ENCODE measurements around the gene YBX2.

YBX2 gene

GRCh38 chr17:7292729-7293128, 1.7 kb downstream of the YBX2 start:
- TF ChIP-seq CTCF (IDR thresholded peaks at IDR 0.05; ENCODE audit: borderline replicate concordance, insufficient read depth, low read depth, low read length): no peak
- no peak overlapping the region for H3K4me3 ChIP-seq (ENCODE audit: low read depth, low read length)

DNA sequence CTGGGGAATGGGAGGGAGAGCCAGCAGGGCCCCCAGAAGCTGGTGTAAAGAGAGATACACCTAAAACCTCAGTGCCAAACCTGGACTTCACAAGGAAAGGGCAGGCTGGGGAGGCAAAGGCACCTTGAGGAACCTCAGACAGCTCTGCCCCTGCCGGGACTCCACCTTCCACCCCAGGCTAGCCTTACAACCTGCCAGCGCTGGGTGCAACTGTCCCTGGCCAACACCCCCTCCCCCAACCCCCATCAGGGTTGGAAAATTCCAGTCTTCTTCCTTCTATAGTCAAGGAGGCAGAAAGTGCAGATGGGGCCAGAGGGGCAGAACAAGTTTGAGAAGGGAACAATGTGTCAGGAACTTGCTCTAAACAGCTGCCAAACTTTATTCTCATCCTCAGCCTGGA, 2.2 kb downstream of the YBX2 start:
- TF ChIP-seq CTCF (IDR thresholded peaks at IDR 0.05; ENCODE audit: borderline replicate concordance, insufficient read depth, low read depth, low read length): no peak
- no peak overlapping the region for H3K4me3 ChIP-seq (ENCODE audit: low read depth, low read length)

- no peak for TF ChIP-seq CTCF (IDR thresholded peaks at IDR 0.05; ENCODE audit: borderline replicate concordance, insufficient read depth, low read depth, low read length)
- no peak overlapping the region for H3K4me3 ChIP-seq (ENCODE audit: low read depth, low read length)
Observed at GRCh38 chr17:7290685-7291084, 3.8 kb downstream of the YBX2 start.

DNA sequence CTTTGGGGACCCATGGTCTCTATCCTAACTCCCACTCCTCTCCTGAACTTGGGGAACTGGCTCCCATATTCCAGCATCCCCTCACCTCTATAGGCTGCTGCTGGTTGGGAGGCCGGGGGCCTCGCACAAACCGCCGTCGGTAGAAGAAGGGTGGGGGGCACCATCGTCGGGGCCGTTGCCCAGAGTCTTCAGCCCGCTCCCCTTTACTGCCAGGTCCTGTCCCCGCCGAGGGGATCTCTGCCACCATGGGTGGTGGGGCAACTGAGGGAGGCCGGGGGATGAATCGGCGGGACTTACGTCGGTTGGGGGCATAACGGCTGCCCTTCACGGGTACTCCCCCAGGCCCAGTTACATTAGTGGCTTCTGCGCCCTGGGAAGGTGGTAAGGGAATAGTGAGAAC, 4.3 kb downstream of the YBX2 start:
- no peak for TF ChIP-seq CTCF (IDR thresholded peaks at IDR 0.05; ENCODE audit: borderline replicate concordance, insufficient read depth, low read depth, low read length)
- no peak overlapping the region for H3K4me3 ChIP-seq (ENCODE audit: low read depth, low read length)

DNA sequence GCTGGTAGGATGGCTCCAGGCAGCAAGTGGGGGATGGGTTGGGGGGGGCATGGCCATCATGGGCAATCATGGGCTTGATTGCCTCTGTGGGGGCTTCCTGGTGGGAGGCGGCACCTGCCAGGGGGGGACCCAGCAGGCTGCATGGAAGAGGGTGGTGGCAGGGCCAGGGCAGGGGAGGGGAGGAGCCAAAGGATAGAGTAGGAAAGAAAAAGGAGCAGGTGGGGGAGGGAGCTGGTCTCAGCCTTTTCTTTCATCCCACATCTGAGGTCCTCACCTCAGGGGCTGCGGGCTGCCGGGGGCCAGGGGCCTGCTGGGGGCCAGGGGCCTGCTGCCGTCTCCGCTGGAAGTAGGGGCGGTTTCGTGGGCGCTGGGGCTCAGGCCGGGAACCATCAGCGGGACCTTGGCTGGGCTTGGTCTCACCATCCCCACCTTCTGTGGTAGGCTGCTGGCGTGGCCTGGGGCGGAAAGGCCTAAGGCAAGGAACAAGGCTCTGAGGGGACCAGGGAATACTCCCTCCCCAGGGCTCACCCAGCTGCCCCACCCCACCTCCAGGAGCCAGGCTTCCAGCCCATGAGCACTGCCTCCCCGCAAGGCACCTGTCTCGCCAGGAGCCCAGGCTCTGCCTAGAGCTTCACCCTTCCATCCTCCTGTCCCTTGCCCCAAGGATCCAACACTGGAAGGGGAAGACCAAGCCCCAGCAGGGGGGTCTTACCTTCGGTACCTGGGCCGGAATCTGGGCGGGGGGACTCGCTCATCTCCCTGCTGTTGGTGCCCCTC, 5.0 kb downstream of the YBX2 start:
- TF ChIP-seq CTCF (IDR thresholded peaks at IDR 0.05; ENCODE audit: borderline replicate concordance, insufficient read depth, low read depth, low read length): no peak
- no peak overlapping the region for H3K4me3 ChIP-seq (ENCODE audit: low read depth, low read length)

DNA sequence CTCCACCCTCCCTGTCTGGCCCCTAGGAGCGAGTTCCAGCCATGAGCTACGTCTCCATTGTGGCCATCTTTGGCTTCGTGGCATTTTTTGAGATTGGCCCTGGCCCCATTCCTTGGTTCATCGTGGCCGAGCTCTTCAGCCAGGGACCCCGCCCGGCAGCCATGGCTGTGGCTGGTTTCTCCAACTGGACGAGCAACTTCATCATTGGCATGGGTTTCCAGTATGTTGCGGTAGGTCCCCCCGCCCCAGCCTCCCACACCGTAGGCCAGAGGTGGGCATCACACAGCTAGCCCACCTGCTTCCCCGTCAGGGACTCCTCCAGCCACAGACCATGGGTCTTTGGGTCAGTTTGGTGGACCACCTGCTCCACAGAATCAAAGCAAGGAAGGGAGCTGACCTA, 8.8 kb downstream of the YBX2 start:
- H3K4me3 ChIP-seq (ENCODE audit: low read depth, low read length): no peak overlapping the region
- no peak for TF ChIP-seq CTCF (IDR thresholded peaks at IDR 0.05; ENCODE audit: borderline replicate concordance, insufficient read depth, low read depth, low read length)

DNA sequence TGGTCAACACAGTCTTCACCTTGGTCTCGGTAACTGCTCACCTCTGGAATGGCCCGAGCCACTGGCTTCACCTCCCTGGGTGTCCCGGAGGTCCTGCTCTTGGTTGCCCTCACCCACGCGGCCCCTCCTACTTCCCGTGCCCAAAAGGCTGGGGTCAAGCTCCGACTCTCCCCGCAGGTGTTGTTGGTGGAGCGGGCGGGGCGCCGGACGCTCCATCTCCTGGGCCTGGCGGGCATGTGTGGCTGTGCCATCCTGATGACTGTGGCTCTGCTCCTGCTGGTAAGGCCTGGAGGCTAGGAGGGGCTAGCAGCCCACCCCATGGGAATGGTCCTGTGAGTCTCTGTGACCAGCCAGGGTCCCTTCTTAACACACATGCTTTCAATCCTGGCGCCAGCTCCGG, 9.5 kb downstream of the YBX2 start:
- no peak overlapping the region for H3K4me3 ChIP-seq (ENCODE audit: low read depth, low read length)
- TF ChIP-seq CTCF (IDR thresholded peaks at IDR 0.05; ENCODE audit: borderline replicate concordance, insufficient read depth, low read depth, low read length): no peak
